ENCODE measurements around the gene PRKN.
"Not testable (repeated sequence)": the region's sequence is repeated elsewhere in the genome, so short reads cannot be mapped to it uniquely, and the experiment has no call there.

The PRKN gene

GRCh38 chr6:161314541-161315245 lies 1412.9 kb downstream of the PRKN start:
- not testable (repeated sequence) for H3K9ac ChIP-seq (ENCODE audit: low read length in 5 of 5); H3K4me1 ChIP-seq (ENCODE audit: control insufficient read depth in 5 of 5, insufficient read depth in 5 of 5, low read length in 5 of 5); H3K4me3 ChIP-seq (ENCODE audit: low read depth in 1 of 5, low read length in 5 of 5); H3K9me3 ChIP-seq (ENCODE audit: control insufficient read depth in 5 of 5, low read length in 5 of 5); H3K36me3 ChIP-seq (ENCODE audit: control insufficient read depth in 5 of 5, insufficient read depth in 5 of 5, low read length in 5 of 5); H3K27ac ChIP-seq (ENCODE audit: low read depth, low read length); H3K27me3 ChIP-seq (ENCODE audit: control insufficient read depth in 5 of 5, insufficient read depth in 4 of 5, low read length in 5 of 5)

- Histone ChIP-seq H3K4me3 (ENCODE audit: low read depth in 1 of 5, low read length in 5 of 5) (no peak overlapping the region), H3K9me3 (ENCODE audit: control insufficient read depth in 5 of 5, low read length in 5 of 5) (no peaks in the 10 kb centered on the region), H3K27ac (ENCODE audit: low read depth, low read length) (no peak overlapping the region), H3K36me3 (ENCODE audit: control insufficient read depth in 5 of 5, insufficient read depth in 5 of 5, low read length in 5 of 5) (no peaks in the 10 kb centered on the region), H3K9ac (ENCODE audit: low read length in 5 of 5) (no peak overlapping the region), H3K27me3 (ENCODE audit: control insufficient read depth in 5 of 5, insufficient read depth in 4 of 5, low read length in 5 of 5) (no peaks in the 10 kb centered on the region), H3K4me1 (ENCODE audit: control insufficient read depth in 5 of 5, insufficient read depth in 5 of 5, low read length in 5 of 5) (no peaks in the 10 kb centered on the region)
These were observed 1413.5 kb downstream of the PRKN start for GRCh38 chr6:161313940-161314509.

GRCh38 chr6:161313475-161313874 lies 1414.1 kb downstream of the PRKN start:
- H3K27ac ChIP-seq (ENCODE audit: low read depth, low read length); H3K4me3 ChIP-seq (ENCODE audit: low read depth in 1 of 5, low read length in 5 of 5); H3K4me1 ChIP-seq (ENCODE audit: control insufficient read depth in 5 of 5, insufficient read depth in 5 of 5, low read length in 5 of 5); H3K27me3 ChIP-seq (ENCODE audit: control insufficient read depth in 5 of 5, insufficient read depth in 4 of 5, low read length in 5 of 5); H3K36me3 ChIP-seq (ENCODE audit: control insufficient read depth in 5 of 5, insufficient read depth in 5 of 5, low read length in 5 of 5); H3K9ac ChIP-seq (ENCODE audit: low read length in 5 of 5); H3K9me3 ChIP-seq (ENCODE audit: control insufficient read depth in 5 of 5, low read length in 5 of 5): not testable (repeated sequence)

- not testable (repeated sequence) for H3K27ac ChIP-seq (ENCODE audit: low read depth, low read length); H3K4me3 ChIP-seq (ENCODE audit: low read depth in 1 of 5, low read length in 5 of 5); H3K9me3 ChIP-seq (ENCODE audit: control insufficient read depth in 5 of 5, low read length in 5 of 5); H3K9ac ChIP-seq (ENCODE audit: low read length in 5 of 5); H3K36me3 ChIP-seq (ENCODE audit: control insufficient read depth in 5 of 5, insufficient read depth in 5 of 5, low read length in 5 of 5); H3K4me1 ChIP-seq (ENCODE audit: control insufficient read depth in 5 of 5, insufficient read depth in 5 of 5, low read length in 5 of 5); H3K27me3 ChIP-seq (ENCODE audit: control insufficient read depth in 5 of 5, insufficient read depth in 4 of 5, low read length in 5 of 5)
These were observed 1417.8 kb downstream of the PRKN start for GRCh38 chr6:161309774-161310173.

GRCh38 chr6:161308075-161308655 lies 1419.4 kb downstream of the PRKN start:
- no peak overlapping the region for H3K9ac ChIP-seq (ENCODE audit: low read length in 5 of 5)
- no peaks in the 10 kb centered on the region for H3K27me3 ChIP-seq (ENCODE audit: control insufficient read depth in 5 of 5, insufficient read depth in 4 of 5, low read length in 5 of 5)
- H3K36me3 ChIP-seq (ENCODE audit: control insufficient read depth in 5 of 5, insufficient read depth in 5 of 5, low read length in 5 of 5) = no peaks in the 10 kb centered on the region
- H3K9me3 ChIP-seq (ENCODE audit: control insufficient read depth in 5 of 5, low read length in 5 of 5) = no peaks in the 10 kb centered on the region
- peaks cover 0 to 11% (median 3%) of the 10 kb centered on the region in 5 donors for H3K4me1 ChIP-seq (ENCODE audit: control insufficient read depth in 5 of 5, insufficient read depth in 5 of 5, low read length in 5 of 5)
- H3K4me3 ChIP-seq (ENCODE audit: low read depth in 1 of 5, low read length in 5 of 5) = no peak overlapping the region
- H3K27ac ChIP-seq (ENCODE audit: low read depth, low read length) = no peak overlapping the region

- no peaks in the 10 kb centered on the region for H3K9me3 ChIP-seq (ENCODE audit: control insufficient read depth in 5 of 5, low read length in 5 of 5)
- H3K4me3 ChIP-seq (ENCODE audit: low read depth in 1 of 5, low read length in 5 of 5) = no peak overlapping the region
- no peak overlapping the region for H3K27ac ChIP-seq (ENCODE audit: low read depth, low read length)
- H3K27me3 ChIP-seq (ENCODE audit: control insufficient read depth in 5 of 5, insufficient read depth in 4 of 5, low read length in 5 of 5) = no peaks in the 10 kb centered on the region
- H3K4me1 ChIP-seq (ENCODE audit: control insufficient read depth in 5 of 5, insufficient read depth in 5 of 5, low read length in 5 of 5) = peaks cover 0 to 19% (median 8%) of the 10 kb centered on the region in 5 donors
- H3K36me3 ChIP-seq (ENCODE audit: control insufficient read depth in 5 of 5, insufficient read depth in 5 of 5, low read length in 5 of 5) = no peaks in the 10 kb centered on the region
- no peak overlapping the region for H3K9ac ChIP-seq (ENCODE audit: low read length in 5 of 5)
These were observed 1421.7 kb downstream of the PRKN start for GRCh38 chr6:161305860-161306259.

- H3K36me3 ChIP-seq (ENCODE audit: control insufficient read depth in 5 of 5, insufficient read depth in 5 of 5, low read length in 5 of 5) = no peaks in the 10 kb centered on the region
- H3K27ac ChIP-seq (ENCODE audit: low read depth, low read length) = no peak overlapping the region
- no peak overlapping the region for H3K4me3 ChIP-seq (ENCODE audit: low read depth in 1 of 5, low read length in 5 of 5)
These were observed 1423.8 kb downstream of the PRKN start for GRCh38 chr6:161303628-161304340.

GRCh38 chr6:161302949-161303348 lies 1424.6 kb downstream of the PRKN start:
- Histone ChIP-seq H3K4me3 (ENCODE audit: low read depth in 1 of 5, low read length in 5 of 5) (no peak overlapping the region), H3K4me1 (ENCODE audit: control insufficient read depth in 5 of 5, insufficient read depth in 5 of 5, low read length in 5 of 5) (peaks cover 0 to 21% (median 8%) of the 10 kb centered on the region in 5 donors), H3K9ac (ENCODE audit: low read length in 5 of 5) (no peak overlapping the region), H3K27ac (ENCODE audit: low read depth, low read length) (no peak overlapping the region), H3K9me3 (ENCODE audit: control insufficient read depth in 5 of 5, low read length in 5 of 5) (no peaks in the 10 kb centered on the region), H3K36me3 (ENCODE audit: control insufficient read depth in 5 of 5, insufficient read depth in 5 of 5, low read length in 5 of 5) (no peaks in the 10 kb centered on the region), H3K27me3 (ENCODE audit: control insufficient read depth in 5 of 5, insufficient read depth in 4 of 5, low read length in 5 of 5) (no peaks in the 10 kb centered on the region)

More at GRCh38 chr6:161303628-161304340, 1423.8 kb downstream of the PRKN start:
- Histone ChIP-seq H3K27me3 (ENCODE audit: control insufficient read depth in 5 of 5, insufficient read depth in 4 of 5, low read length in 5 of 5) (no peaks in the 10 kb centered on the region), H3K9me3 (ENCODE audit: control insufficient read depth in 5 of 5, low read length in 5 of 5) (no peaks in the 10 kb centered on the region), H3K9ac (ENCODE audit: low read length in 5 of 5) (no peak overlapping the region), H3K4me1 (ENCODE audit: control insufficient read depth in 5 of 5, insufficient read depth in 5 of 5, low read length in 5 of 5) (peaks cover 0 to 21% (median 8%) of the 10 kb centered on the region in 5 donors)

- no peaks in the 10 kb centered on the region for H3K36me3 ChIP-seq (ENCODE audit: control insufficient read depth in 5 of 5, insufficient read depth in 5 of 5, low read length in 5 of 5)
- peak overlapping the region in 1 of 5 donors; percentile 63 for H3K9ac ChIP-seq (ENCODE audit: low read length in 5 of 5)
- H3K4me3 ChIP-seq (ENCODE audit: low read depth in 1 of 5, low read length in 5 of 5) = no peak overlapping the region
- peaks cover 0 to 21% (median 8%) of the 10 kb centered on the region in 5 donors for H3K4me1 ChIP-seq (ENCODE audit: control insufficient read depth in 5 of 5, insufficient read depth in 5 of 5, low read length in 5 of 5)
- no peaks in the 10 kb centered on the region for H3K27me3 ChIP-seq (ENCODE audit: control insufficient read depth in 5 of 5, insufficient read depth in 4 of 5, low read length in 5 of 5)
- H3K9me3 ChIP-seq (ENCODE audit: control insufficient read depth in 5 of 5, low read length in 5 of 5) = no peaks in the 10 kb centered on the region
- H3K27ac ChIP-seq (ENCODE audit: low read depth, low read length) = no peak overlapping the region
These were observed 1426.2 kb downstream of the PRKN start for GRCh38 chr6:161301338-161301737.

GRCh38 chr6:161300823-161301222 lies 1426.7 kb downstream of the PRKN start:
- Histone ChIP-seq H3K27me3 (ENCODE audit: control insufficient read depth in 5 of 5, insufficient read depth in 4 of 5, low read length in 5 of 5) (no peaks in the 10 kb centered on the region), H3K4me1 (ENCODE audit: control insufficient read depth in 5 of 5, insufficient read depth in 5 of 5, low read length in 5 of 5) (peaks cover 0 to 21% (median 8%) of the 10 kb centered on the region in 5 donors)

More at GRCh38 chr6:161300823-161301222, 1426.7 kb downstream of the PRKN start:
- Histone ChIP-seq H3K4me3 (ENCODE audit: low read depth in 1 of 5, low read length in 5 of 5) (no peak overlapping the region), H3K9ac (ENCODE audit: low read length in 5 of 5) (no peak overlapping the region), H3K9me3 (ENCODE audit: control insufficient read depth in 5 of 5, low read length in 5 of 5) (no peaks in the 10 kb centered on the region), H3K27ac (ENCODE audit: low read depth, low read length) (no peak overlapping the region), H3K36me3 (ENCODE audit: control insufficient read depth in 5 of 5, insufficient read depth in 5 of 5, low read length in 5 of 5) (no peaks in the 10 kb centered on the region)
